ENCODE results near the gene CCS. TPM values are rescaled to one million over a fixed set of nuclear protein-coding genes. Genes with fewer than 3 reads are reported as not detected.

The CCS gene
- total and polyA plus RNA-seq, 4 donors = 25.7 to 287 (median 38.9) TPM

- Histone ChIP-seq H3K9me3 (ENCODE audit: control insufficient read depth, low read length) (no peaks in the 10 kb centered on the region), H3K27me3 (ENCODE audit: control insufficient read depth in 1 of 2, insufficient read depth in 2 of 2, low read length in 1 of 2) (no peaks in the 10 kb centered on the region), H3K4me3 (ENCODE audit: low read length in 2 of 2) (no peak overlapping the region), H3K4me1 (ENCODE audit: control insufficient read depth in 1 of 2, insufficient read depth in 2 of 2, low read length in 2 of 2) (peaks cover 0 to 11% of the 10 kb centered on the region in 2 donors), H3K36me3 (ENCODE audit: control insufficient read depth in 1 of 2, insufficient read depth in 2 of 2, low read length in 1 of 2) (peaks cover 2 to 11% of the 10 kb centered on the region in 2 donors), H3K27ac (ENCODE audit: low read depth in 1 of 2, low read length in 2 of 2) (no peak overlapping the region)
- ATAC-seq (ENCODE audit: low FRiP score) (no peak), DNase-seq (no peak)
- intact Hi-C loops (cut with DNase I) = no loop called here
- 93 to 96% methylated on average over 5 of the region's 5 CpGs for WGBS, 2 donors
Measured at GRCh38 chr11:66649903-66650302, 56.9 kb downstream of the CCS start.

GRCh38 chr11:66651016-66651415 lies 58.0 kb downstream of the CCS start:
- WGBS, 2 donors = 94 to 98% methylated on average over 2 of the region's 2 CpGs
- intact Hi-C loops (cut with DNase I) = no loop called here

GRCh38 chr11:66652651-66653050 lies 59.7 kb downstream of the CCS start:
- Histone ChIP-seq H3K27me3 (ENCODE audit: control insufficient read depth in 1 of 2, insufficient read depth in 2 of 2, low read length in 1 of 2) (no peaks in the 10 kb centered on the region), H3K27ac (ENCODE audit: low read depth in 1 of 2, low read length in 2 of 2) (no peak overlapping the region), H3K9me3 (ENCODE audit: control insufficient read depth, low read length) (no peaks in the 10 kb centered on the region), H3K4me1 (ENCODE audit: control insufficient read depth in 1 of 2, insufficient read depth in 2 of 2, low read length in 2 of 2) (no peaks in the 10 kb centered on the region), H3K4me3 (ENCODE audit: low read length in 2 of 2) (no peak overlapping the region), H3K36me3 (ENCODE audit: control insufficient read depth in 1 of 2, insufficient read depth in 2 of 2, low read length in 1 of 2) (peaks cover 0 to 6% of the 10 kb centered on the region in 2 donors)
- WGBS, 2 donors = 89 to 90% methylated on average over 7 of the region's 7 CpGs
- intact Hi-C loops (cut with DNase I) = no loop called here
- ATAC-seq (ENCODE audit: low FRiP score) (no peak), DNase-seq (no peak)

More at GRCh38 chr11:66651016-66651415, 58.0 kb downstream of the CCS start:
- H3K4me3 ChIP-seq (ENCODE audit: low read length in 2 of 2) = no peak overlapping the region
- DNase-seq (no peak), ATAC-seq (ENCODE audit: low FRiP score) (no peak)
- peaks cover 0 to 4% of the 10 kb centered on the region in 2 donors for H3K4me1 ChIP-seq (ENCODE audit: control insufficient read depth in 1 of 2, insufficient read depth in 2 of 2, low read length in 2 of 2)
- H3K36me3 ChIP-seq (ENCODE audit: control insufficient read depth in 1 of 2, insufficient read depth in 2 of 2, low read length in 1 of 2) = peaks cover 2 to 6% of the 10 kb centered on the region in 2 donors
- H3K27me3 ChIP-seq (ENCODE audit: control insufficient read depth in 1 of 2, insufficient read depth in 2 of 2, low read length in 1 of 2) = no peaks in the 10 kb centered on the region
- no peak overlapping the region for H3K27ac ChIP-seq (ENCODE audit: low read depth in 1 of 2, low read length in 2 of 2)
- no peaks in the 10 kb centered on the region for H3K9me3 ChIP-seq (ENCODE audit: control insufficient read depth, low read length)

GRCh38 chr11:66653123-66653522 lies 60.1 kb downstream of the CCS start:
- Histone ChIP-seq H3K27ac (ENCODE audit: low read depth in 1 of 2, low read length in 2 of 2) (no peak overlapping the region), H3K36me3 (ENCODE audit: control insufficient read depth in 1 of 2, insufficient read depth in 2 of 2, low read length in 1 of 2) (peaks cover 0 to 6% of the 10 kb centered on the region in 2 donors), H3K27me3 (ENCODE audit: control insufficient read depth in 1 of 2, insufficient read depth in 2 of 2, low read length in 1 of 2) (no peaks in the 10 kb centered on the region), H3K4me1 (ENCODE audit: control insufficient read depth in 1 of 2, insufficient read depth in 2 of 2, low read length in 2 of 2) (no peaks in the 10 kb centered on the region), H3K4me3 (ENCODE audit: low read length in 2 of 2) (no peak overlapping the region), H3K9me3 (ENCODE audit: control insufficient read depth, low read length) (no peaks in the 10 kb centered on the region)
- WGBS, 2 donors = 83 to 87% methylated on average over 6 of the region's 6 CpGs
- intact Hi-C loops (cut with DNase I) = no loop called here
- no peak for ATAC-seq (ENCODE audit: low FRiP score)
- no peak for DNase-seq

Other genes starting within 250 kb of the CCS start
- 10 to 100 TPM; 21.5 to 22.4 TPM for gene BRMS1, start 248.1 kb upstream of the CCS start, total RNA-seq
- gene BRMS1, start 248.1 kb upstream of the CCS start, polyA plus RNA-seq = 10 to 100 TPM; 24.4 to 55.2 TPM
- 10 to 100 TPM; 11.8 to 18.8 TPM for gene B4GAT1, start 245.6 kb upstream of the CCS start, total RNA-seq
- 10 to 100 TPM in 1 of 2 donors, 1 to 10 TPM in 1; 7.0 to 18.3 TPM for gene B4GAT1, start 245.6 kb upstream of the CCS start, polyA plus RNA-seq
- gene SLC29A2, start 221.4 kb upstream of the CCS start, total RNA-seq = 1 to 10 TPM; 1.9 to 3.3 TPM
- gene SLC29A2, start 221.4 kb upstream of the CCS start, polyA plus RNA-seq = 1 to 10 TPM in 1 of 2 donors, under 1 TPM in 1; 0.38 to 3.9 TPM
- 1 to 10 TPM in 1 of 2 donors, under 1 TPM in 1; 0.54 to 7.0 TPM for gene NPAS4, start 172.2 kb upstream of the CCS start, total RNA-seq
- 1 to 10 TPM in 1 of 2 donors, not detected in 1; 2.5 TPM for gene NPAS4, start 172.2 kb upstream of the CCS start, polyA plus RNA-seq
- gene MRPL11, start 154.3 kb upstream of the CCS start, total RNA-seq = 10 to 100 TPM; 27.6 to 33.5 TPM
- 10 to 100 TPM; 40.1 to 54.5 TPM for gene MRPL11, start 154.3 kb upstream of the CCS start, polyA plus RNA-seq
- gene PELI3, start 126.3 kb upstream of the CCS start, total RNA-seq = 10 to 100 TPM; 11.5 to 15.7 TPM
- 10 to 100 TPM; 14.3 to 16.3 TPM for gene PELI3, start 126.3 kb upstream of the CCS start, polyA plus RNA-seq
- 10 to 100 TPM; 15.5 to 24.8 TPM for gene DPP3, start 112.8 kb upstream of the CCS start, total RNA-seq
- gene DPP3, start 112.8 kb upstream of the CCS start, polyA plus RNA-seq = 10 to 100 TPM; 18.8 to 23.8 TPM
- 10 to 100 TPM; 27.2 to 58.1 TPM for gene BBS1, start 82.5 kb upstream of the CCS start, total RNA-seq
- gene BBS1, start 82.5 kb upstream of the CCS start, polyA plus RNA-seq = 10 to 100 TPM; 18.9 to 34.9 TPM
- gene ZDHHC24, start 47.1 kb upstream of the CCS start, total RNA-seq = 10 to 100 TPM in 1 of 2 donors, 1 to 10 TPM in 1; 9.3 to 14.7 TPM
- gene ZDHHC24, start 47.1 kb upstream of the CCS start, polyA plus RNA-seq = 1 to 10 TPM; 4.1 to 9.3 TPM
- 1 to 10 TPM in 1 of 2 donors, not detected in 1; 3.0 TPM for gene ACTN3, start 46.3 kb upstream of the CCS start, total RNA-seq
- gene ACTN3, start 46.3 kb upstream of the CCS start, polyA plus RNA-seq = not detected
- gene CTSF, start 24.6 kb upstream of the CCS start, total RNA-seq = 100 to 1,000 TPM in 1 of 2 donors, 10 to 100 TPM in 1; 38.3 to 110 TPM
- gene CTSF, start 24.6 kb upstream of the CCS start, polyA plus RNA-seq = 10 to 100 TPM; 52.1 to 98.5 TPM
- gene CCDC87, start 122 bp upstream of the CCS start, total RNA-seq = under 1 TPM; 0.19 to 0.33 TPM
- gene CCDC87, start 122 bp upstream of the CCS start, polyA plus RNA-seq = under 1 TPM in 1 of 2 donors, not detected in 1; 0.10 TPM
- gene RBM14, start 23.4 kb downstream of the CCS start, total RNA-seq = 10 to 100 TPM; 66.3 to 66.7 TPM
- 10 to 100 TPM; 11.4 to 41.4 TPM for gene RBM14, start 23.4 kb downstream of the CCS start, polyA plus RNA-seq
- gene RBM4, start 45.5 kb downstream of the CCS start, total RNA-seq = 10 to 100 TPM; 86.9 to 98.1 TPM
- gene RBM4, start 45.5 kb downstream of the CCS start, polyA plus RNA-seq = 10 to 100 TPM; 78.6 to 91.1 TPM
- gene RBM4B, start 84.7 kb downstream of the CCS start, total RNA-seq = 10 to 100 TPM in 1 of 2 donors, 1 to 10 TPM in 1; 9.2 to 16.5 TPM
- gene RBM4B, start 84.7 kb downstream of the CCS start, polyA plus RNA-seq = 10 to 100 TPM in 1 of 2 donors, 1 to 10 TPM in 1; 7.3 to 12.3 TPM
- 10 to 100 TPM in 1 of 2 donors, 1 to 10 TPM in 1; 1.7 to 16.5 TPM for gene SPTBN2, start 136.0 kb downstream of the CCS start, total RNA-seq
- under 1 TPM; under 0.01 to 0.08 TPM for gene SPTBN2, start 136.0 kb downstream of the CCS start, polyA plus RNA-seq

Data from aorta (tissue), 5 donors.